Activated T-cell treated with anti-CD3 and anti-CD28 coated beads, Interleukin-2, amount 50 U/mL, for 72 hours (primary cell): ENCODE measurements around the gene RPSA. TPM values are rescaled to one million over a fixed set of nuclear protein-coding genes. Genes with fewer than 3 reads are reported as not detected.
"Not testable (repeated sequence)": the region's sequence is repeated elsewhere in the genome, so short reads cannot be mapped to it uniquely, and the experiment has no call there.

ENCODE experiments used
- ATAC-seq, 2 donors: fragments of 150-1000 bp; cut with Tn5 transposase; replicated peaks in 1 of 2; 2 replicates each; pipeline ENCODE4 v1.10.0; 2021; ENCODE audit warnings: moderate library complexity in 2 of 2, mild to moderate bottlenecking in 1 of 2
- DNase-seq, 2 donors: peaks; one replicate each; pipeline ENCODE4 v3.0.0; 2021 to 2022; ENCODE audit warnings: mixed read lengths in 1 of 2
- H3K27ac Mint-ChIP-seq: one replicate; pipeline ENCODE4 v1.8.0; 2022; ENCODE audit warnings: mild to moderate bottlenecking, moderate library complexity, mixed read lengths
- H3K27me3 Mint-ChIP-seq: one replicate; pipeline ENCODE4 v1.8.0; 2022; ENCODE audit warnings: low read depth, mixed read lengths
- H3K36me3 Mint-ChIP-seq, 2 donors: one replicate each; pipeline ENCODE4 v1.8.0; 2022; ENCODE audit warnings: mixed read lengths in 2 of 2, mild to moderate bottlenecking in 1 of 2; ENCODE audit not compliant: insufficient read depth in 2 of 2
- H3K4me1 Mint-ChIP-seq: one replicate; pipeline ENCODE4 v1.8.0; 2022; ENCODE audit warnings: low read depth, mixed read lengths
- H3K4me3 Mint-ChIP-seq, 2 donors: one replicate each; pipeline ENCODE4 v1.8.0; 2022; ENCODE audit warnings: mild to moderate bottlenecking in 2 of 2, mixed read lengths in 2 of 2, moderate library complexity in 2 of 2
- H3K9me3 Mint-ChIP-seq, 2 donors: one replicate each; pipeline ENCODE4 v1.8.0; 2022; ENCODE audit warnings: mixed read lengths in 2 of 2
- total RNA-seq, 2 donors: library from RNA; stranded (reverse); gene quantifications; one replicate each; pipeline ENCODE4 v1.2.3, GENCODE V29; 2022

RPSA gene
- total RNA-seq, 2 donors from 2014 or later, result 2,329 to 2,816 TPM

GRCh38 chr3:39404943-39405686 is 1.4 kb upstream of the RPSA start:
- ATAC-seq (no peak), DNase-seq (no peak)
- Mint-ChIP-seq H3K9me3 (no peaks in the 10 kb centered on the region), H3K27me3 (no peaks in the 10 kb centered on the region), H3K4me3 (no peak overlapping the region), H3K4me1 (peaks cover 45% of the 10 kb centered on the region), H3K27ac (no peak overlapping the region), H3K36me3 (peaks cover 12 to 30% of the 10 kb centered on the region in 2 donors)

- Mint-ChIP-seq H3K36me3 (peaks cover 15 to 31% of the 10 kb centered on the region in 2 donors), H3K27me3 (no peaks in the 10 kb centered on the region), H3K27ac (peak overlapping the region; percentile 91), H3K9me3 (no peaks in the 10 kb centered on the region), H3K4me1 (peaks cover 45% of the 10 kb centered on the region), H3K4me3 (peak overlapping the region; percentile 90 to 95)
- DNase-seq, result no peak
- ATAC-seq, result no peak
Measured at GRCh38 chr3:39405687-39406367, 693 bp upstream of the RPSA start.

- Mint-ChIP-seq H3K9me3 (no peaks in the 10 kb centered on the region), H3K4me1 (peaks cover 46% of the 10 kb centered on the region), H3K27ac (peak overlapping the region; percentile 92), H3K4me3 (peak overlapping the region; percentile 90 to 95), H3K36me3 (peaks cover 21 to 41% of the 10 kb centered on the region in 2 donors), H3K27me3 (no peaks in the 10 kb centered on the region)
- DNase-seq, result no peak
- ATAC-seq, result no peak
Measured at GRCh38 chr3:39407259-39407629, 724 bp downstream of the RPSA start.

- no peaks in the 10 kb centered on the region for H3K9me3 Mint-ChIP-seq
- DNase-seq, result no peak
- H3K27me3 Mint-ChIP-seq, result no peaks in the 10 kb centered on the region
- H3K4me3 Mint-ChIP-seq, result peak overlapping the region; percentile 90 to 95
- H3K36me3 Mint-ChIP-seq, result peaks cover 23 to 48% of the 10 kb centered on the region in 2 donors
- peak overlapping the region; percentile 92 for H3K27ac Mint-ChIP-seq
- H3K4me1 Mint-ChIP-seq, result peaks cover 46% of the 10 kb centered on the region
- ATAC-seq, result no peak
Measured at GRCh38 chr3:39407773-39408492, 1.4 kb downstream of the RPSA start.

GRCh38 chr3:39408493-39409372 is 2.2 kb downstream of the RPSA start:
- no peaks in the 10 kb centered on the region for H3K27me3 Mint-ChIP-seq
- ATAC-seq (no peak), DNase-seq (peak in 1 of 2 donors; percentile 41)
- H3K27ac Mint-ChIP-seq, result peak overlapping the region; percentile 92
- H3K9me3 Mint-ChIP-seq, result no peaks in the 10 kb centered on the region
- H3K36me3 Mint-ChIP-seq, result peaks cover 23 to 54% of the 10 kb centered on the region in 2 donors
- H3K4me1 Mint-ChIP-seq, result peaks cover 46% of the 10 kb centered on the region
- H3K4me3 Mint-ChIP-seq, result peak overlapping the region; percentile 90 to 95

- Mint-ChIP-seq H3K36me3 (peaks cover 23 to 55% of the 10 kb centered on the region in 2 donors), H3K9me3 (no peaks in the 10 kb centered on the region), H3K4me1 (peaks cover 46% of the 10 kb centered on the region), H3K4me3 (peak overlapping the region; percentile 70 to 90), H3K27ac (peak overlapping the region; percentile 87), H3K27me3 (no peaks in the 10 kb centered on the region)
- ATAC-seq, result no peak
- no peak for DNase-seq
Measured at GRCh38 chr3:39409514-39410136, 3.1 kb downstream of the RPSA start.

GRCh38 chr3:39410893-39411292 is 4.4 kb downstream of the RPSA start:
- Mint-ChIP-seq H3K4me3 (no peak overlapping the region), H3K4me1 (peaks cover 45% of the 10 kb centered on the region), H3K9me3 (no peaks in the 10 kb centered on the region), H3K27me3 (no peaks in the 10 kb centered on the region), H3K36me3 (peaks cover 23 to 55% of the 10 kb centered on the region in 2 donors), H3K27ac (peak overlapping the region; percentile 74)
- ATAC-seq, result no peak
- DNase-seq, result no peak

GRCh38 chr3:39412668-39413260 is 6.2 kb downstream of the RPSA start:
- DNase-seq (no peak), ATAC-seq (no peak)
- H3K27ac Mint-ChIP-seq, result peak overlapping the region; percentile 66
- no peak overlapping the region for H3K4me3 Mint-ChIP-seq
- H3K36me3 Mint-ChIP-seq, result peaks cover 19 to 44% of the 10 kb centered on the region in 2 donors
- no peaks in the 10 kb centered on the region for H3K9me3 Mint-ChIP-seq
- H3K4me1 Mint-ChIP-seq, result peaks cover 32% of the 10 kb centered on the region
- H3K27me3 Mint-ChIP-seq, result no peaks in the 10 kb centered on the region

- peak overlapping the region; percentile 44 for H3K27ac Mint-ChIP-seq
- H3K27me3 Mint-ChIP-seq, result no peaks in the 10 kb centered on the region
- no peaks in the 10 kb centered on the region for H3K9me3 Mint-ChIP-seq
- H3K4me1 Mint-ChIP-seq, result peaks cover 21% of the 10 kb centered on the region
- DNase-seq, result no peak
- no peak overlapping the region for H3K4me3 Mint-ChIP-seq
- H3K36me3 Mint-ChIP-seq, result peaks cover 16 to 36% of the 10 kb centered on the region in 2 donors
- ATAC-seq, result peak in 1 of 2 donors; percentile 12
Measured at GRCh38 chr3:39413691-39414420, 7.3 kb downstream of the RPSA start.

- no peaks in the 10 kb centered on the region for H3K27me3 Mint-ChIP-seq
- peak; percentile 14 for ATAC-seq
- H3K4me1 Mint-ChIP-seq, result peaks cover 15% of the 10 kb centered on the region
- peaks cover 13 to 35% of the 10 kb centered on the region in 2 donors for H3K36me3 Mint-ChIP-seq
- no peaks in the 10 kb centered on the region for H3K9me3 Mint-ChIP-seq
- peak overlapping the region; percentile 62 for H3K27ac Mint-ChIP-seq
- no peak overlapping the region for H3K4me3 Mint-ChIP-seq
- DNase-seq, result no peak
Measured at GRCh38 chr3:39414421-39414907, 7.9 kb downstream of the RPSA start.

- not testable (repeated sequence) for H3K9me3 Mint-ChIP-seq, H3K4me1 Mint-ChIP-seq, H3K27me3 Mint-ChIP-seq, H3K4me3 Mint-ChIP-seq, DNase-seq, H3K27ac Mint-ChIP-seq
- peaks cover 10 to 28% of the 10 kb centered on the region in 2 donors for H3K36me3 Mint-ChIP-seq
- ATAC-seq, result peak in 1 of 2 donors; percentile 1
Measured at GRCh38 chr3:39415302-39415701, 8.8 kb downstream of the RPSA start.
